Lower leg skin (tissue), 4 donors: ENCODE results near the gene PHIP. TPM values are rescaled to one million over a fixed set of nuclear protein-coding genes. Genes with fewer than 3 reads are reported as not detected.

Experiments
- DNase-seq, 2 donors: peaks; one replicate each; pipeline ENCODE4 v3.0.0-alpha.2; 2019; ENCODE audit warnings: low spot score in 2 of 2
- H3K4me3 ChIP-seq: fragments of 200-600 bp; sonication (generic); 2 replicates; pipeline ENCODE4 v1.5.1; 2017; ENCODE audit warnings: mild to moderate bottlenecking, low read depth; ENCODE audit not compliant: poor library complexity, severe bottlenecking
- CTCF ChIP-seq, 3 donors: fragments of 450-650 bp; IDR thresholded peaks; one replicate each; pipeline ENCODE4 v1.5.1; 2016; ENCODE audit warnings: antibody characterized with exemption in 3 of 3, mild to moderate bottlenecking in 3 of 3, moderate library complexity in 2 of 3
- POLR2A ChIP-seq, 2 donors: fragments of 450-650 bp; IDR thresholded peaks; one replicate each; pipeline ENCODE4 v1.6.1; 2016 to 2017; ENCODE audit warnings: antibody characterized with exemption in 2 of 2, mild to moderate bottlenecking in 1 of 2, moderate library complexity in 1 of 2
- WGBS, 2 donors: methylation state at CpG; one replicate each; pipeline ENCODE4 v1.1.5; 2018; 5-methylcytosine and 5-hydroxymethylcytosine counted together
- intact Hi-C: fragments of 100-400 bp; cut with DNase I; formaldehyde crosslinking; loops from one replicate; pipeline ENCODE4 v1.15.0; 2023; ENCODE audit warnings: low total_unique reads
- total RNA-seq, 4 donors: library from RNA; depleted of rRNA; stranded (reverse); fragments of >200 nt; gene quantifications; one replicate each; pipeline ENCODE4 v1.1.0, GENCODE V29; 2016

Gene PHIP
- total RNA-seq, 4 donors from 2014 or later: 21.3 to 23.9 (median 22.4) TPM

- intact Hi-C loops: no loop called here
- TF ChIP-seq POLR2A (IDR thresholded peaks at IDR 0.05): no peak
- no peak for TF ChIP-seq CTCF (IDR thresholded peaks at IDR 0.05)
- DNase-seq: no peak
- WGBS, 2 donors: 93 to 98% methylated on average over 2 of the region's 2 CpGs
- H3K4me3 ChIP-seq: no peak overlapping the region
Measured at GRCh38 chr6:79047072-79047471, 31.0 kb downstream of the PHIP start.

GRCh38 chr6:79045966-79046365 lies 32.1 kb downstream of the PHIP start:
- TF ChIP-seq POLR2A (IDR thresholded peaks at IDR 0.05): no peak
- TF ChIP-seq CTCF (IDR thresholded peaks at IDR 0.05): no peak
- 64 to 68% methylated on average over 2 of the region's 2 CpGs for WGBS, 2 donors
- DNase-seq: no peak
- intact Hi-C loops: loop anchor here (1.0 kb wide), 1 partner anchor 19 kb away; no protein-coding TSS in a partner anchor
- no peak overlapping the region for H3K4me3 ChIP-seq

GRCh38 chr6:79042799-79043126 lies 35.3 kb downstream of the PHIP start:
- 58 to 70% methylated on average over 5 of the region's 5 CpGs for WGBS, 2 donors
- H3K4me3 ChIP-seq: no peak overlapping the region
- DNase-seq: no peak
- intact Hi-C loops: no loop called here
- TF ChIP-seq CTCF (IDR thresholded peaks at IDR 0.05) (no peak), POLR2A (IDR thresholded peaks at IDR 0.05) (no peak)

- no peak overlapping the region for H3K4me3 ChIP-seq
- intact Hi-C loops: no loop called here
- TF ChIP-seq POLR2A (IDR thresholded peaks at IDR 0.05) (no peak), CTCF (IDR thresholded peaks at IDR 0.05) (no peak)
- WGBS, 2 donors: 35 to 41% methylated on average over 1 of the region's 1 CpG
- DNase-seq: no peak
Measured at GRCh38 chr6:79042088-79042798, 35.8 kb downstream of the PHIP start.

GRCh38 chr6:79040083-79040482 lies 38.0 kb downstream of the PHIP start:
- H3K4me3 ChIP-seq: no peak overlapping the region
- no peak for DNase-seq
- intact Hi-C loops: no loop called here
- TF ChIP-seq CTCF (IDR thresholded peaks at IDR 0.05) (no peak), POLR2A (IDR thresholded peaks at IDR 0.05) (no peak)

GRCh38 chr6:79038061-79038460 lies 40.0 kb downstream of the PHIP start:
- DNase-seq: no peak
- TF ChIP-seq CTCF (IDR thresholded peaks at IDR 0.05): no peak
- no peak for TF ChIP-seq POLR2A (IDR thresholded peaks at IDR 0.05)
- no peak overlapping the region for H3K4me3 ChIP-seq
- intact Hi-C loops: no loop called here
